GM10847 (cell line): Measurements from ENCODE around the gene SPON2.
A peak's percentile ranks its signal among the peaks of the same experiment; 100 is the strongest.

ENCODE experiments used
- POLR2A ChIP-seq: IDR thresholded peaks from 2 replicates; pipeline ENCODE4 v1.6.1; 2011; ENCODE audit not compliant: insufficient read length; ENCODE audit errors: extremely low read depth

Gene SPON2

GRCh38 chr4:1174941-1175634, 2.7 kb upstream of the SPON2 start:
- TF ChIP-seq POLR2A, result no peak

GRCh38 chr4:1172971-1173757, 781 bp upstream of the SPON2 start:
- no peak for TF ChIP-seq POLR2A

- TF ChIP-seq POLR2A, result no peak
These were observed 814 bp downstream of the SPON2 start for GRCh38 chr4:1171311-1172227.

GRCh38 chr4:1170976-1171310, 1.4 kb downstream of the SPON2 start:
- TF ChIP-seq POLR2A, result no peak

DNA sequence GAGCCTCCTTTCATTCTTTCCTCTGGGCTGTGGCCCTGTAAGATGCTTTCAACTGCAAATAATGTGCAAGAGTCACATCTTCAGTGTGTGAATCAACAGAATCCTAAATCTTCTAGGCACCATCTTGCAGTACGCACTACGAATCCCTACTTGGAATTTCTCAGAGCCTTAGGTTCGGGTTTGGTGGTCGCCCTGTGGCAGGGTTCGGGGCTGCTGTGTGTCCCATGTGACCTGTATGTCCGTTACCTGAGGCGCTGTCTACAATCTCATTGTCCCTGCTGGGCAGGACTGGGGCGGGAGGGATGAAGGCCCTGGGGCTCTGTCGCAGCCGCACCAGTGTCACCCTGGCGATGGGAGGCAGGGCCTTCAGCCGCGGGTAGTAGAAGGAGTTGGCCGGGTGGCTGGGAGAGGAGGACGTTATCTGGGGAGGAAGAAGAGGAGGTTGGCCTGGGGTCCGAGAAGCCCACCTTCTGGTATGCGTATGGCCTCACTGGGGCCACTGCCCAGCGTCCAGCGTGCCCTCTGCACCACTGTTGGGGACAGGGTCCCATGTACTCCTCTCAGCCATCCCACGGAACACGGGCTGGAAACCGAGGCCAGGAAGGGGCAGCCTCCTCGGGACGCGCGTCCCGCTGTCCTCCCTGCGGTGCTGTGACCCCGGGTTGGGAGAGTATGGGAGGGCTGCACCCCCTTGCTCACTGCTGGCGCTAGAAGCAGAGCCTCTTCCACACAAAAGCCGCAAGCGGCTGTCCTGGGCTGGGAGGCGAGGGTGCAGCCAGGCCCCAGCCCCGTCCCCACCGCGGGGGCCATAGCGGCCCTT, 2.0 kb downstream of the SPON2 start:
- no peak for TF ChIP-seq POLR2A

DNA sequence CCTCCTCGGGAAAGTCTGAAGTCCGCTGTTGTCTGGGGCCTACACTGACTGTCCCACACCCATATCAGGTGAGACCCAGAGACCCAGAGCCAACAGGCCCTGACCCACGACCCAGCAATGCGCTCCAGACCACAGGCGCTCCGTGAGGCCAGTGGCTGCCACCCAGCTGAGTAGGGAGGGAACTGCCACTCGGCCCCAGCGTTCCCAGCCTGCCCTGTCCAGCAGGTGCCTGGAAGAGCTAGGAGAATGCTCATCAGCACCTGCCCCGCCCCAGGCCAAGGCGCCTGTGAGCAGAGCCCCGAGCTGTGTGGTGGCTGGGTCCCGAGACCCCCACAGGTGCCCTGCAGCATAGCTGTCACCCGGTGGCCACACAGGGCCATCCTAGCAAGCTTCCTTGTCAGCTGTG, 2.7 kb downstream of the SPON2 start:
- TF ChIP-seq POLR2A, result no peak

DNA sequence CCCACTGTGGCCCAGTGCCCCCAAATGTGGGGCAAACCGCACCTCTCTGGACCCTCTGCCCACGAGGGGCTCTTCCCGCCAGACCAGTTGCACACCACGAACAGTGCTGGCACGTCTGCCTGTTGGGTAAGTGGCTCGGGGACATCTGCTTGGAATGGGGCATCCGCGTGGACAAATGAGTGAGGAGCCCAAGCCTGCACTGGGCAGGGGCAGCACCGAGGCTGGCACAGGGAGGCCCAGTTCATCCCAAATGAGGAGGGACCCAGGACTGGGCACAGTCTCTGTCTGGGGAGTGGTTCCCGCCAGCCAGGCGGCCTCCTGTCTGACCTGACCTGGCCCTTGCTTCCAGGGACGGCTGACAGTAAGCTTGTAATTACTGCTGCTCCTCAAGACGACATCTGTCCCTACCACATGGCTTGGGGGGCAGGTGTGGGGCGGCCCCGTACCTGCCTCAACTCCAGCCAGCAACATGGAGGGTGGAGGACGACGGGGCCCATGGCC, 3.2 kb downstream of the SPON2 start:
- TF ChIP-seq POLR2A, result no peak

- no peak for TF ChIP-seq POLR2A
These were observed 3.9 kb downstream of the SPON2 start for GRCh38 chr4:1168191-1169101.

DNA sequence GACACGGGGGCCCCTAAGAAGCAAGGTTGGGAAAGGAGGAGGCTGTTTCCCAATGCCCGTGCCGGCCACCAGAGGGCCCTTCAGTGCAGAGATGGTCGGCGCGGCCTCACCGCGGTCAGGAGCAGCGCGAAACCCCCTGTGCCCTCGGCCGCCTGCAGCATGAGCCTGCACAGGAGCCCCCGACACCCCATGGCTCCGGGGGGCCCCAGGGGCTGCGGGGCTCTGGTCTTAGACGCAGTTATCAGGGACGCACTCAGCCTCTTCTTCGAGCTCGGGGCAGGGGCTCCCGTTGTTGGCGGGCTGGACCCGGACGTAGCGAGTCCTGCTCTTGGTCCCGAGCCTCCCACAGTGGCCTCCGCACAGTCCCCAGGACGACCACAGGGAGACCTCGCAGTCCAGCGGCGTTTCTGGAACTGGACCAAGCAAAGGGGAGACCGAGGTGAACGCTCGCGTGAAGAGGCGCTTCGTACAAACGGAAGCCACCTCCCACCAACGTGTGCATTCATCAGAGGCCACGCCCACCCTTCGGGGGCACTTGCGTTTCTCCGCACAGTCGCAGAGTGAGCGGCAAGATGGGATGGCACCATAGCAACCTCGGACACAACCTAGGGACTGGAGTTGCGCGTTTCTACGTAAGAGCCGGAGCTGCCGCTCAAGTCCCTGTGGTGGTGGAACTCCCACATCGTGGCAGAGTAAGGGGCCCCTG, 5.0 kb downstream of the SPON2 start:
- TF ChIP-seq POLR2A, result peak; percentile 39

- no peak for TF ChIP-seq POLR2A
These were observed 5.7 kb downstream of the SPON2 start for GRCh38 chr4:1166509-1167243.

- TF ChIP-seq POLR2A, result no peak
These were observed 7.3 kb downstream of the SPON2 start for GRCh38 chr4:1164956-1165545.

- TF ChIP-seq POLR2A, result no peak
These were observed 7.9 kb downstream of the SPON2 start for GRCh38 chr4:1164444-1164843.
